ENCODE measurements around the gene ABCA4. TPM values are rescaled to one million over a fixed set of nuclear protein-coding genes. Genes with fewer than 3 reads are reported as not detected.

ABCA4 gene
- total RNA-seq, 1 donor from 2014 or later = 0.49 TPM

DNA sequence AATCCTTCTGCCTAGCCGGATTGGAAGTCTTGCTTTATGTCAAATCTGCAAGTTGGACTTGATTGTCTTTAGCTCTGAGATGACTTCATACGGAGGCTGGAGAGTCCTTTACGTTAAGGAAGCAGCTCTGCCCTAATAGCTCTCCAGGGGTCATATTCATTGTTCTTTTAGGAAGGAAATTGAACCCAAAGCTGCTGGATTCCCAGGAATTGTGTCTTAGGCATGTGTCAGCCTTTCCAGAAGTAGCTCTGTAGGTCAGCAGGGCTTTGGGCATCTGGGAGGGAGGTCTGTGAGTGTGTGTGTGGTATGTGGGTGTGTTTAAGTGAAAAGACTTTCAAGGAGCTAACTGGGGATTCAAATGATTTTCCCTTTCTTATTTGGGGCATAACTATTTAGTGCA is 82.4 kb downstream of the ABCA4 start:
- no peaks in the 10 kb centered on the region for H3K36me3 ChIP-seq
- H3K9me3 ChIP-seq = no peaks in the 10 kb centered on the region
- DNase-seq (ENCODE audit: extremely low spot score in 2 of 2) = no peak
- TF ChIP-seq, protein P1, sequence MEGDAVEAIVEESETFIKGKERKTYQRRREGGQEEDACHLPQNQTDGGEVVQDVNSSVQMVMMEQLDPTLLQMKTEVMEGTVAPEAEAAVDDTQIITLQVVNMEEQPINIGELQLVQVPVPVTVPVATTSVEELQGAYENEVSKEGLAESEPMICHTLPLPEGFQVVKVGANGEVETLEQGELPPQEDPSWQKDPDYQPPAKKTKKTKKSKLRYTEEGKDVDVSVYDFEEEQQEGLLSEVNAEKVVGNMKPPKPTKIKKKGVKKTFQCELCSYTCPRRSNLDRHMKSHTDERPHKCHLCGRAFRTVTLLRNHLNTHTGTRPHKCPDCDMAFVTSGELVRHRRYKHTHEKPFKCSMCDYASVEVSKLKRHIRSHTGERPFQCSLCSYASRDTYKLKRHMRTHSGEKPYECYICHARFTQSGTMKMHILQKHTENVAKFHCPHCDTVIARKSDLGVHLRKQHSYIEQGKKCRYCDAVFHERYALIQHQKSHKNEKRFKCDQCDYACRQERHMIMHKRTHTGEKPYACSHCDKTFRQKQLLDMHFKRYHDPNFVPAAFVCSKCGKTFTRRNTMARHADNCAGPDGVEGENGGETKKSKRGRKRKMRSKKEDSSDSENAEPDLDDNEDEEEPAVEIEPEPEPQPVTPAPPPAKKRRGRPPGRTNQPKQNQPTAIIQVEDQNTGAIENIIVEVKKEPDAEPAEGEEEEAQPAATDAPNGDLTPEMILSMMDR (IDR thresholded peaks at IDR 0.05) = no peak
- peak in 1 of 2 donors; percentile 42 for TF ChIP-seq POLR2AphosphoS5 (IDR thresholded peaks at IDR 0.05; ENCODE audit: insufficient read depth in 1 of 2, low read depth in 1 of 2)
- peaks cover 48% of the 10 kb centered on the region for H3K4me1 ChIP-seq
- no peak overlapping the region for H3K4me3 ChIP-seq
- peak overlapping the region; percentile 77 for H3K27ac ChIP-seq
- intact Hi-C loops (cut with DNase I) = no loop called here
- H3K27me3 ChIP-seq = no peaks in the 10 kb centered on the region

DNA sequence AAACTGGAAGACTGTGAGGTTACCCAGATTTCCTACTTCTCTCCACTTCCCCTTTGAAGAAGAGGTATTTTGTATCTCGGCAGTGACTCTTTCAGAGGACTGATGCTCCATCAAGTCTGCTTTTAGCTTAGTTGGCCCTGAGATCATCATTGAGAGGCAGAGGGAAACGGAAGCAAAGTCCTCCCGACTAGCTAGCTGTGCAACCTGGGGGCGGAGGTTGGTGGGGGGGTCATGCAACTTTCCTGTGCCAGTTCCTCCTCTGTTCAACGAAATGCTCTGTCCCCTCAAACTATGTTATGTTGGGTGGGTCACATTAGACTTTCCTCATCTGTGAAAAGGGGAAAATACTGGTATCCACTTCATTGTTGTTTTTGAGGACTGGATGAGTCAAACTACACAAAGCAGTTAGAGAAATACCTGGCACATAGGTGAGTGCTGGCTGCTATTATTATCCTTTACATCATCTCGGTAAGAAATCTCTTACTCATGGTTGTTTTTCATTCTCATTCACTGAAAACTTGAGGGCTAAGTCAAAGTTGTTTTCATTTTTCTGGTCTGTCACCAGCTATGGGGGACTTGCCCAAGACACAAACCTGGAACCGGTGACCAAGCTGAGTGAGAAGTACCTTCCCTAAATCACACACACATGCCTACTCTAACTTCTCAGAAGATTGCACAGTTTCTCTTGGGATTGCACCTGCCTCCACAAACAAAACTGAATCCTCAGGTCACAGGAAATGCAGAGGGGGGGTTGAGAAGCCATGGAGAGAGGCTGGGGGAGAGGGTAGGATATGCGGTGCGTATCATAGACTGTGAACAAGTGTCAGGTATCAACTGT is 83.3 kb downstream of the ABCA4 start:
- TF ChIP-seq POLR2AphosphoS5 (IDR thresholded peaks at IDR 0.05; ENCODE audit: insufficient read depth in 1 of 2, low read depth in 1 of 2) = no peak
- no peak for TF ChIP-seq POLR2A (IDR thresholded peaks at IDR 0.05)
- TF ChIP-seq, protein P1 (IDR thresholded peaks at IDR 0.05) = no peak
- peaks cover 48% of the 10 kb centered on the region for H3K4me1 ChIP-seq
- H3K27ac ChIP-seq = peak overlapping the region; percentile 77
- no peaks in the 10 kb centered on the region for H3K27me3 ChIP-seq
- H3K9me3 ChIP-seq = no peaks in the 10 kb centered on the region
- DNase-seq (ENCODE audit: extremely low spot score in 2 of 2) = no peak
- intact Hi-C loops (cut with DNase I) = no loop called here
- no peak overlapping the region for H3K4me3 ChIP-seq
- H3K36me3 ChIP-seq = no peaks in the 10 kb centered on the region

DNA sequence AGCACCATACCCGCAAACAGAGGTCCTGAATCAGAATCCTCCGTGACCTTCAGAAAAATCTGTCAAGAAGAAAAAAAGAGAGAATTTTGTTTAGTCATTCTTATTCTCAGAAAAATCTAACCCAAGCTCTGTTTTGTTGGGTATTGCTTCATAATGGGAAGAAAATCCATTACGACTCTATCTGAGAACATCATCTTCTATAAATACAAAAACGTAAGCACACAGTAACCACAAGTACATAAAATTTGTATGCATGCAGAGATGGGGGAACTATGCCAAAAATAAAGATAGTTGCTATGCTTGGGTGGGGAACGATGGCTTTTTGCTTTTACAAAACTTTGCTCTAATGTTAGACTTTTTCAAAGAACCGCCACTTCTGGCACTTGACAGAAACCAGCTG is 84.2 kb downstream of the ABCA4 start:
- Histone ChIP-seq H3K4me1 (peaks cover 48% of the 10 kb centered on the region), H3K9me3 (no peaks in the 10 kb centered on the region), H3K36me3 (no peaks in the 10 kb centered on the region), H3K27ac (peak overlapping the region; percentile 47), H3K27me3 (no peaks in the 10 kb centered on the region), H3K4me3 (no peak overlapping the region)
- no peak for TF ChIP-seq POLR2A (IDR thresholded peaks at IDR 0.05)
- TF ChIP-seq POLR2AphosphoS5 (IDR thresholded peaks at IDR 0.05; ENCODE audit: insufficient read depth in 1 of 2, low read depth in 1 of 2) = peak in 1 of 2 donors; percentile 11
- intact Hi-C loops (cut with DNase I) = no loop called here
- DNase-seq (ENCODE audit: extremely low spot score in 2 of 2) = no peak

DNA sequence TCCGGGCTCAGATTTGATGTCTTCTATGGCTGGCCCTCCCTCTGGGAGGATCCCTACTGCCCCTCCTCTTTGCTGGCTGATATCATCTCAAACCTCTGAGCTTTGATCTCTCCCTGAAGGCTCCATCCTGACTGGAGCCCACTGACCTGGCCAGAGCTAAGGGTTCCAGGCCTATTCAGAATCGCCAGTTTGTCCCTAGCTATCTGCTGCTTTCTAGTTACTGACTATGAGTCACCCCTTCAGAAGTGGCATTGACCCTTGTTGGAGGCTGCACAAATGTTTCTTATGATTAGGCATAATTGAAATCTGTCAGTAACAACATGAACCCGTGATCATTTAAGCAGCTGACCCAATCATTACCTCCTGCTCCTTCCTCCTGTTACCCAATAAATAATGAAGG is 87.1 kb downstream of the ABCA4 start:
- no peak overlapping the region for H3K27ac ChIP-seq
- no peak for DNase-seq (ENCODE audit: extremely low spot score in 2 of 2)
- no peaks in the 10 kb centered on the region for H3K27me3 ChIP-seq
- peaks cover 29% of the 10 kb centered on the region for H3K4me1 ChIP-seq
- TF ChIP-seq, protein P1 (IDR thresholded peaks at IDR 0.05) = no peak
- TF ChIP-seq POLR2A (IDR thresholded peaks at IDR 0.05) (no peak), POLR2AphosphoS5 (IDR thresholded peaks at IDR 0.05; ENCODE audit: insufficient read depth in 1 of 2, low read depth in 1 of 2) (no peak)
- H3K36me3 ChIP-seq = no peaks in the 10 kb centered on the region
- H3K4me3 ChIP-seq = no peak overlapping the region
- H3K9me3 ChIP-seq = no peaks in the 10 kb centered on the region
- intact Hi-C loops (cut with DNase I) = no loop called here

DNA sequence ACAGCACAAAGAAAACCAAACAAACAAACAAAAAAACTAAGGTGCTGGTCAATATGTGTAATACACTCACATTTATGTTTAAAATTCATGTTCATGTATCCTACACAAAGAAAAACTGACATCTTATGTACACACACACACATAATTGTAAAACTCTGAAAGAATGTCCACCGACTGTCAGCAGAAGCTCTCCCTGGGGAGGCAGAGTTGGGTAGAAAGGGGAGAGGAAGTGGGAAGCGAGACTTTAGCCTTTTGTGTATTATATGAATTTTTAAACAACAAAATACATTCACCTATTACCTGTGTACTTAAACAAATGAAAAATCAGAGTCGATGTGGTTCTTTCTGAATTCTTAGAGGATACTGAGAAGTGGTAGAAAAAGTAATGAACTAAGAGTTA is 88.3 kb downstream of the ABCA4 start:
- Histone ChIP-seq H3K4me1 (peaks cover 17% of the 10 kb centered on the region), H3K27ac (no peak overlapping the region), H3K9me3 (no peaks in the 10 kb centered on the region), H3K36me3 (no peaks in the 10 kb centered on the region), H3K27me3 (no peaks in the 10 kb centered on the region), H3K4me3 (no peak overlapping the region)
- intact Hi-C loops (cut with DNase I) = no loop called here
- DNase-seq (ENCODE audit: extremely low spot score in 2 of 2) = no peak
- no peak for TF ChIP-seq POLR2A (IDR thresholded peaks at IDR 0.05)
- no peak for TF ChIP-seq POLR2AphosphoS5 (IDR thresholded peaks at IDR 0.05; ENCODE audit: insufficient read depth in 1 of 2, low read depth in 1 of 2)
- TF ChIP-seq, protein P1 (IDR thresholded peaks at IDR 0.05) = no peak
